Glomerular visceral epithelial cell (primary cell): ENCODE results near the gene FOXL2.
"Not testable (repeated sequence)": the region's sequence is repeated elsewhere in the genome, so short reads cannot be mapped to it uniquely, and the experiment has no call there.

Experiments
- DNase-seq: peaks from one replicate; pipeline ENCODE4 v3.0.0-alpha.2; 2016; ENCODE audit errors: extremely low spot score

Gene FOXL2

GRCh38 chr3:138933068-138933668 lies 13.8 kb downstream of the FOXL2 start:
- DNase-seq: no peak

- DNase-seq: no peak
Observed at GRCh38 chr3:138928727-138929372, 18.1 kb downstream of the FOXL2 start.

GRCh38 chr3:138923531-138923994 lies 23.4 kb downstream of the FOXL2 start:
- peak; percentile 84 for DNase-seq

GRCh38 chr3:138922400-138922799 lies 24.5 kb downstream of the FOXL2 start:
- DNase-seq: not testable (repeated sequence)

GRCh38 chr3:138921316-138922292 lies 25.3 kb downstream of the FOXL2 start:
- DNase-seq: peak; percentile 90

GRCh38 chr3:138919325-138919724 lies 27.6 kb downstream of the FOXL2 start:
- DNase-seq: no peak

GRCh38 chr3:138916824-138917223 lies 30.1 kb downstream of the FOXL2 start:
- peak; percentile 33 for DNase-seq

- peak; percentile 93 for DNase-seq
Observed at GRCh38 chr3:138915503-138916498, 31.1 kb downstream of the FOXL2 start.

GRCh38 chr3:138914870-138915502 lies 32.0 kb downstream of the FOXL2 start:
- DNase-seq: no peak

- DNase-seq: no peak
Observed at GRCh38 chr3:138913766-138914165, 33.2 kb downstream of the FOXL2 start.

- no peak for DNase-seq
Observed at GRCh38 chr3:138912237-138912636, 34.7 kb downstream of the FOXL2 start.

- DNase-seq: no peak
Observed at GRCh38 chr3:138911621-138912020, 35.3 kb downstream of the FOXL2 start.

- DNase-seq: no peak
Observed at GRCh38 chr3:138909904-138910303, 37.0 kb downstream of the FOXL2 start.

- DNase-seq: no peak
Observed at GRCh38 chr3:138908846-138909245, 38.1 kb downstream of the FOXL2 start.

GRCh38 chr3:138907539-138907938 lies 39.4 kb downstream of the FOXL2 start:
- DNase-seq: no peak

- DNase-seq: no peak
Observed at GRCh38 chr3:138902171-138902570, 44.8 kb downstream of the FOXL2 start.

- DNase-seq: no peak
Observed at GRCh38 chr3:138901567-138901966, 45.4 kb downstream of the FOXL2 start.

GRCh38 chr3:138899351-138899991 lies 47.5 kb downstream of the FOXL2 start:
- no peak for DNase-seq

- DNase-seq: no peak
Observed at GRCh38 chr3:138898708-138899107, 48.2 kb downstream of the FOXL2 start.

GRCh38 chr3:138898301-138898700 lies 48.6 kb downstream of the FOXL2 start:
- DNase-seq: no peak
